NOMO-1 treated with dmso at 0.1 percent for 144 hours (cell line): ENCODE measurements around the gene SEMA4C.

Experiments
- DNase-seq: peaks from one replicate; lab custom pipeline; 2025; ENCODE audit not compliant: unreplicated experiment; lab: John Stamatoyannopoulos, UW

The SEMA4C gene

GRCh38 chr2:96824079-96824870 is 45.6 kb downstream of the SEMA4C start:
- no peak for DNase-seq

- DNase-seq, result no peak
These were observed 46.7 kb downstream of the SEMA4C start for GRCh38 chr2:96823198-96823597.

- DNase-seq, result no peak
These were observed 47.1 kb downstream of the SEMA4C start for GRCh38 chr2:96822786-96823185.

- DNase-seq, result no peak
These were observed 48.7 kb downstream of the SEMA4C start for GRCh38 chr2:96821113-96821675.

- DNase-seq, result no peak
These were observed 49.9 kb downstream of the SEMA4C start for GRCh38 chr2:96819876-96820511.

GRCh38 chr2:96819128-96819875 is 50.6 kb downstream of the SEMA4C start:
- DNase-seq, result no peak

GRCh38 chr2:96817882-96818281 is 52.0 kb downstream of the SEMA4C start:
- no peak for DNase-seq

- DNase-seq, result no peak
These were observed 52.8 kb downstream of the SEMA4C start for GRCh38 chr2:96816836-96817702.

- peak; percentile 87 for DNase-seq
These were observed 53.6 kb downstream of the SEMA4C start, which contains the start of gene CNNM3 for GRCh38 chr2:96816127-96816835. CNNM3 (plus strand) TSS chr2:96816268; CDS start chr2:96816278, 10 bp downstream.

- DNase-seq, result no peak
These were observed 54.4 kb downstream of the SEMA4C start for GRCh38 chr2:96815326-96816126.

GRCh38 chr2:96813656-96814055 is 56.2 kb downstream of the SEMA4C start:
- DNase-seq, result no peak

- DNase-seq, result no peak
These were observed 58.0 kb downstream of the SEMA4C start for GRCh38 chr2:96811917-96812316.

- no peak for DNase-seq
These were observed 59.1 kb downstream of the SEMA4C start for GRCh38 chr2:96810783-96811192.

- DNase-seq, result no peak
These were observed 59.7 kb downstream of the SEMA4C start for GRCh38 chr2:96809951-96810782.
